HepG2 (cell line): ENCODE data around the gene NEK8. TPM values are rescaled to one million over a fixed set of nuclear protein-coding genes. Genes with fewer than 3 reads are reported as not detected.

Experiments
- ADNP ChIP-seq: sonication (generic); formaldehyde crosslinking; IDR thresholded peaks from 2 replicates; pipeline ENCODE4 v1.4.0; 2020; ENCODE audit warnings: missing genetic modification reagents
- CEBPB ChIP-seq: IDR thresholded peaks from 2 replicates; pipeline ENCODE4 v1.6.1; 2011; ENCODE audit warnings: low read depth, low read length, improper control_type of control experiment, borderline replicate concordance
- CEBPG ChIP-seq: IDR thresholded peaks from 2 replicates; pipeline ENCODE4 v1.6.1; 2016
- GATAD2A ChIP-seq: IDR thresholded peaks from 2 replicates; pipeline ENCODE4 v1.6.1; 2016
- HDAC1 ChIP-seq: sonication (generic); formaldehyde crosslinking; IDR thresholded peaks from 2 replicates; pipeline ENCODE4 v1.5.1; 2020; ENCODE audit warnings: mild to moderate bottlenecking, missing genetic modification reagents
- MATR3 ChIP-seq: sonication (generic); formaldehyde crosslinking; IDR thresholded peaks from 2 replicates; pipeline ENCODE4 v1.4.0; 2020; ENCODE audit warnings: missing genetic modification reagents
- NCOA2 ChIP-seq: sonication (generic); formaldehyde crosslinking; IDR thresholded peaks from 2 replicates; pipeline ENCODE4 v1.8.0; 2022; ENCODE audit warnings: inconsistent platforms
- NR2F1 ChIP-seq, 2 experiments: fragments of 450-650 bp in 1 of 2; formaldehyde crosslinking in 1 of 2; IDR thresholded peaks; 2 replicates each; pipeline versions ENCODE4 v1.5.0 to v1.6.1; 2016 to 2020; ENCODE audit warnings: mild to moderate bottlenecking in 1 of 2, missing compliant biosample characterization in 1 of 2, missing genetic modification reagents in 1 of 2, moderate library complexity in 1 of 2
- NR2F6 ChIP-seq, 2 experiments: IDR thresholded peaks; 2 replicates each; pipeline ENCODE4 v1.6.1; 2016; ENCODE audit warnings: antibody characterized with exemption in 1 of 2, mild to moderate bottlenecking in 1 of 2
- SALL1 ChIP-seq: sonication (generic); formaldehyde crosslinking; IDR thresholded peaks from 2 replicates; pipeline ENCODE4 v1.8.0; 2022; ENCODE audit warnings: mild to moderate bottlenecking, missing genetic modification reagents
- SKI ChIP-seq: fragments of 450-650 bp; IDR thresholded peaks from one replicate; pipeline ENCODE4 v1.6.1; 2018; ENCODE audit warnings: mild to moderate bottlenecking; ENCODE audit not compliant: partially characterized antibody
- TARDBP ChIP-seq: sonication (generic); formaldehyde crosslinking; IDR thresholded peaks from 2 replicates; pipeline ENCODE4 v1.8.0; 2022; ENCODE audit warnings: mild to moderate bottlenecking, missing genetic modification reagents
- TERF1 ChIP-seq: sonication (generic); formaldehyde crosslinking; IDR thresholded peaks from 2 replicates; pipeline ENCODE4 v1.8.0; 2022; ENCODE audit warnings: mild to moderate bottlenecking, missing genetic modification reagents, moderate library complexity
- YEATS2 ChIP-seq: sonication (generic); formaldehyde crosslinking; IDR thresholded peaks from 2 replicates; pipeline ENCODE4 v1.4.0; 2020; ENCODE audit warnings: missing genetic modification reagents, borderline replicate concordance
- ZC3H13 ChIP-seq: sonication (generic); formaldehyde crosslinking; IDR thresholded peaks from 2 replicates; pipeline ENCODE4 v1.8.1; 2023; ENCODE audit warnings: mild to moderate bottlenecking, missing genetic modification reagents, moderate library complexity
- ZGPAT ChIP-seq: IDR thresholded peaks from 2 replicates; pipeline ENCODE4 v1.6.1; 2016; ENCODE audit warnings: mild to moderate bottlenecking
- ZKSCAN8 ChIP-seq: IDR thresholded peaks from 2 replicates; pipeline ENCODE4 v1.6.1; 2016; ENCODE audit warnings: borderline replicate concordance, missing genetic modification reagents, missing compliant biosample characterization
- ZNF367 ChIP-seq: sonication (generic); formaldehyde crosslinking; IDR thresholded peaks from 2 replicates; pipeline ENCODE4 v1.4.0; 2020; ENCODE audit warnings: missing genetic modification reagents, borderline replicate concordance
- ZXDC ChIP-seq: sonication (generic); formaldehyde crosslinking; IDR thresholded peaks from 2 replicates; pipeline ENCODE4 v1.5.0; 2020; ENCODE audit warnings: mild to moderate bottlenecking, missing genetic modification reagents
- polyA plus RNA-seq, 8 experiments: library from polyadenylated mRNA; depleted of rRNA in 3 of 8; stranded (reverse) in 7 of 8; unstranded in 1 of 8; fragments of >200 nt; fragmentation: Illumina TruSeq in 4 of 8; extraction: Trizol in 4 of 8; gene quantifications; 2 replicates each; pipeline versions ENCODE4 v1.2.1 to v1.2.3, GENCODE V29; 2011 to 2016; ENCODE audit warnings: low read depth in 4 of 8, missing spikeins in 1 of 8, mixed read lengths in 1 of 8; ENCODE audit not compliant: insufficient read depth in 1 of 8
- total RNA-seq, 5 experiments: library from RNA; depleted of rRNA; stranded (reverse); fragments of >200 nt; fragmentation: Illumina TruSeq; extraction: Trizol; gene quantifications; 2 replicates each; pipeline ENCODE4 v1.2.3, GENCODE V29; 2016; ENCODE audit warnings: low read depth in 1 of 5
- TF ChIP-seq, protein P1 (sequence below): sonication (generic); formaldehyde crosslinking; IDR thresholded peaks from 2 replicates; pipeline ENCODE4 v1.5.0; 2020; ENCODE audit warnings: mild to moderate bottlenecking, missing genetic modification reagents, moderate library complexity
- TF ChIP-seq, protein P2 (sequence below): sonication (generic); formaldehyde crosslinking; IDR thresholded peaks from 2 replicates; pipeline ENCODE4 v1.4.0; 2020; ENCODE audit warnings: missing genetic modification reagents

The NEK8 gene
- total and polyA plus RNA-seq, 2 of the 13 experiments (the other 11 are each of a cell fraction or from before 2014, with no cell fraction given), result 5.8 to 13.5 TPM

DNA sequence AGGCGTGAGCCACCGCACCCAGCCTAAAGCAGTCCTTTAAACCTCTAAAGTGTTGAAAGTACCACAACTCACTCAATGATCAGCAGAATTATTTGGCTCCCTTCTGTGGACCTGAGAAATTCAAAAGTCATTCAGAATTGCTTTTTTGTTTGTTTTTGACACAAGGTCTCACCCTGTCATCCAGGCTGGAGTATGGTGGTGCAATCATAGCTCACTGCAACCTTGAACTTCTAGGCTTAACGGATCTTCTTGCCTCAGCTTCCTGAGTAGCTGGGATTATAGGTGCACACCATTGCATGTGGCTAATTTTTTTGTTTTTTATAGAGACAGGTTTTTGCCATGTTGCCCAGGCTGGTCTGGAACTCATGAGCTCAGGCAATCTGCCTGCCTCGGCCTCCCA, 59.5 kb downstream of the NEK8 start (continued):
- TF ChIP-seq NR2F1 (CRISPR knock-in tag; IDR thresholded peaks at IDR 0.05) (0 out of 4 replicates have a peak, but pooled peaks of 1 of the 2 experiments have one; percentile 18), YEATS2 (CRISPR knock-in tag) (0 out of 2 replicates have a peak, but pooled peaks have one; percentile 45), TERF1 (CRISPR knock-in tag) (no peak), ZC3H13 (no peak), NCOA2 (CRISPR knock-in tag) (peak; percentile 66; the same call in 1 of the 2 replicates), MATR3 (CRISPR knock-in tag) (no peak), CEBPG (CRISPR knock-in tag) (peak; percentile 94), ZXDC (0 out of 2 replicates have a peak, but pooled peaks have one; percentile 18), ZNF367 (CRISPR knock-in tag) (no peak), ZKSCAN8 (CRISPR knock-in tag) (no peak), GATAD2A (CRISPR knock-in tag) (peak; percentile 80; the same call in 1 of the 2 replicates), SKI (peak; percentile 55), ADNP (CRISPR knock-in tag) (no peak), TARDBP (CRISPR knock-in tag) (peak; percentile 35; the same call in 1 of the 2 replicates), SALL1 (CRISPR knock-in tag) (peak; percentile 76), CEBPB (peak; percentile 94), HDAC1 (no peak), NR2F6 (IDR thresholded peaks at IDR 0.05) (peak; percentile 48; the same call in 1 of the 2 replicates), NR2F6 (CRISPR knock-in tag; IDR thresholded peaks at IDR 0.05) (peak; percentile 55; the same call in 1 of the 2 replicates), ZGPAT (CRISPR knock-in tag) (peak; percentile 50; the same call in 1 of the 2 replicates)
- TF ChIP-seq, protein P1, sequence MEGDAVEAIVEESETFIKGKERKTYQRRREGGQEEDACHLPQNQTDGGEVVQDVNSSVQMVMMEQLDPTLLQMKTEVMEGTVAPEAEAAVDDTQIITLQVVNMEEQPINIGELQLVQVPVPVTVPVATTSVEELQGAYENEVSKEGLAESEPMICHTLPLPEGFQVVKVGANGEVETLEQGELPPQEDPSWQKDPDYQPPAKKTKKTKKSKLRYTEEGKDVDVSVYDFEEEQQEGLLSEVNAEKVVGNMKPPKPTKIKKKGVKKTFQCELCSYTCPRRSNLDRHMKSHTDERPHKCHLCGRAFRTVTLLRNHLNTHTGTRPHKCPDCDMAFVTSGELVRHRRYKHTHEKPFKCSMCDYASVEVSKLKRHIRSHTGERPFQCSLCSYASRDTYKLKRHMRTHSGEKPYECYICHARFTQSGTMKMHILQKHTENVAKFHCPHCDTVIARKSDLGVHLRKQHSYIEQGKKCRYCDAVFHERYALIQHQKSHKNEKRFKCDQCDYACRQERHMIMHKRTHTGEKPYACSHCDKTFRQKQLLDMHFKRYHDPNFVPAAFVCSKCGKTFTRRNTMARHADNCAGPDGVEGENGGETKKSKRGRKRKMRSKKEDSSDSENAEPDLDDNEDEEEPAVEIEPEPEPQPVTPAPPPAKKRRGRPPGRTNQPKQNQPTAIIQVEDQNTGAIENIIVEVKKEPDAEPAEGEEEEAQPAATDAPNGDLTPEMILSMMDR (CRISPR knock-in tag), result no peak
- TF ChIP-seq, protein P2, sequence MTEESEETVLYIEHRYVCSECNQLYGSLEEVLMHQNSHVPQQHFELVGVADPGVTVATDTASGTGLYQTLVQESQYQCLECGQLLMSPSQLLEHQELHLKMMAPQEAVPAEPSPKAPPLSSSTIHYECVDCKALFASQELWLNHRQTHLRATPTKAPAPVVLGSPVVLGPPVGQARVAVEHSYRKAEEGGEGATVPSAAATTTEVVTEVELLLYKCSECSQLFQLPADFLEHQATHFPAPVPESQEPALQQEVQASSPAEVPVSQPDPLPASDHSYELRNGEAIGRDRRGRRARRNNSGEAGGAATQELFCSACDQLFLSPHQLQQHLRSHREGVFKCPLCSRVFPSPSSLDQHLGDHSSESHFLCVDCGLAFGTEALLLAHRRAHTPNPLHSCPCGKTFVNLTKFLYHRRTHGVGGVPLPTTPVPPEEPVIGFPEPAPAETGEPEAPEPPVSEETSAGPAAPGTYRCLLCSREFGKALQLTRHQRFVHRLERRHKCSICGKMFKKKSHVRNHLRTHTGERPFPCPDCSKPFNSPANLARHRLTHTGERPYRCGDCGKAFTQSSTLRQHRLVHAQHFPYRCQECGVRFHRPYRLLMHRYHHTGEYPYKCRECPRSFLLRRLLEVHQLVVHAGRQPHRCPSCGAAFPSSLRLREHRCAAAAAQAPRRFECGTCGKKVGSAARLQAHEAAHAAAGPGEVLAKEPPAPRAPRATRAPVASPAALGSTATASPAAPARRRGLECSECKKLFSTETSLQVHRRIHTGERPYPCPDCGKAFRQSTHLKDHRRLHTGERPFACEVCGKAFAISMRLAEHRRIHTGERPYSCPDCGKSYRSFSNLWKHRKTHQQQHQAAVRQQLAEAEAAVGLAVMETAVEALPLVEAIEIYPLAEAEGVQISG (CRISPR knock-in tag), result 0 out of 2 replicates have a peak, but pooled peaks have one; percentile 33
